WERI-Rb-1 (cell line): ENCODE measurements around the gene CPXM1.

ENCODE experiments used
- DNase-seq: peaks from one replicate; pipeline ENCODE4 v3.0.0-alpha.2; 2020
- H3K27ac ChIP-seq: fragments of 250-450 bp; sonication (Bioruptor Pico); 2 replicates; pipeline ENCODE4 v1.5.1; 2020; ENCODE audit warnings: mild to moderate bottlenecking, moderate library complexity
- H3K27me3 ChIP-seq: fragments of 250-450 bp; sonication (Bioruptor Pico); 2 replicates; pipeline ENCODE4 v1.5.1; 2021; ENCODE audit warnings: mild to moderate bottlenecking, low read depth, moderate library complexity; ENCODE audit not compliant: insufficient read depth, severe bottlenecking
- H3K36me3 ChIP-seq: fragments of 250-450 bp; sonication (Bioruptor Pico); 2 replicates; pipeline ENCODE4 v1.5.1; 2020; ENCODE audit warnings: mild to moderate bottlenecking, moderate library complexity
- H3K4me3 ChIP-seq: 2 replicates; pipeline ENCODE4 v1.5.1; 2011; ENCODE audit warnings: low read depth, mild to moderate bottlenecking, control low read depth, low read length
- H3K9me3 ChIP-seq: fragments of 250-450 bp; sonication (Bioruptor Pico); 2 replicates; pipeline ENCODE4 v1.5.1; 2021; ENCODE audit warnings: mild to moderate bottlenecking, moderate library complexity; ENCODE audit not compliant: severe bottlenecking
- CTCF ChIP-seq: IDR thresholded peaks from 2 replicates; pipeline ENCODE4 v1.5.1; 2011; ENCODE audit warnings: low read depth, mild to moderate bottlenecking, control low read depth, inconsistent platforms, low read length

Gene CPXM1

GRCh38 chr20:2820084-2820895 lies 19.9 kb upstream of the CPXM1 start:
- H3K4me3 ChIP-seq = no peak overlapping the region
- DNase-seq = no peak
- H3K9me3 ChIP-seq = no peaks in the 10 kb centered on the region
- TF ChIP-seq CTCF = no peak
- H3K27ac ChIP-seq = no peak overlapping the region
- H3K36me3 ChIP-seq = no peaks in the 10 kb centered on the region
- H3K27me3 ChIP-seq = no peaks in the 10 kb centered on the region

GRCh38 chr20:2817891-2818595 lies 17.6 kb upstream of the CPXM1 start:
- no peak for DNase-seq
- no peak for TF ChIP-seq CTCF

GRCh38 chr20:2817341-2817726 lies 16.9 kb upstream of the CPXM1 start:
- Histone ChIP-seq H3K27me3 (no peaks in the 10 kb centered on the region), H3K36me3 (no peaks in the 10 kb centered on the region), H3K27ac (no peak overlapping the region), H3K9me3 (peaks cover 4% of the 10 kb centered on the region), H3K4me3 (no peak overlapping the region)
- no peak for DNase-seq
- TF ChIP-seq CTCF = no peak

More at GRCh38 chr20:2817891-2818595, 17.6 kb upstream of the CPXM1 start:
- no peaks in the 10 kb centered on the region for H3K27me3 ChIP-seq
- no peaks in the 10 kb centered on the region for H3K9me3 ChIP-seq
- no peak overlapping the region for H3K27ac ChIP-seq
- H3K4me3 ChIP-seq = no peak overlapping the region
- H3K36me3 ChIP-seq = no peaks in the 10 kb centered on the region

GRCh38 chr20:2816583-2817340 lies 16.3 kb upstream of the CPXM1 start:
- Histone ChIP-seq H3K9me3 (peaks cover 7% of the 10 kb centered on the region), H3K27ac (no peak overlapping the region), H3K36me3 (no peaks in the 10 kb centered on the region), H3K27me3 (no peaks in the 10 kb centered on the region), H3K4me3 (no peak overlapping the region)
- DNase-seq = no peak
- TF ChIP-seq CTCF = no peak

- Histone ChIP-seq H3K9me3 (peaks cover 10% of the 10 kb centered on the region), H3K27me3 (no peaks in the 10 kb centered on the region), H3K36me3 (no peaks in the 10 kb centered on the region), H3K4me3 (0 out of 2 replicates have a peak within 1 kb of the TSS, but pooled peaks have one; percentile 4), H3K27ac (peak within 1 kb of the TSS; percentile 74)
- no peak for DNase-seq
- no peak for TF ChIP-seq CTCF
These were observed 15.7 kb upstream of the CPXM1 start, which contains the start of gene TMEM239 for GRCh38 chr20:2816030-2816582. TSS of gene TMEM239 (plus strand) at chr20:2816364. CDS start at chr20:2816555, 191 bp downstream.
